ENCODE results near the gene TPRN. TPM values are rescaled to one million over a fixed set of nuclear protein-coding genes. Genes with fewer than 3 reads are reported as not detected.

The TPRN gene
- polyA plus RNA-seq, 1 donor from 2014 or later, result 8.1 TPM

- Histone ChIP-seq H3K4me3 (ENCODE audit: low read length) (no peak overlapping the region), H3K4me2 (ENCODE audit: low read length) (no peak overlapping the region), H3K9me2 (ENCODE audit: insufficient read depth, low read length) (no peaks in the 10 kb centered on the region), H3F3A (ENCODE audit: insufficient read depth, low read length, poor library complexity, severe bottlenecking) (no peaks in the 10 kb centered on the region), H3K27ac (ENCODE audit: low read length) (no peak overlapping the region), H3K36me3 (ENCODE audit: insufficient read depth, low read length) (no peaks in the 10 kb centered on the region), H4K20me1 (ENCODE audit: insufficient read depth) (no peaks in the 10 kb centered on the region), H2AFZ (ENCODE audit: low read depth, low read length) (no peak overlapping the region), H3K27me3 (ENCODE audit: insufficient read depth, low read depth, low read length) (peaks cover 13% of the 10 kb centered on the region), H3K79me2 (replicated peaks; ENCODE audit: insufficient read depth, low read length) (no peaks in the 10 kb centered on the region), H3K9ac (ENCODE audit: low read length) (no peak overlapping the region), H3K9me3 (ENCODE audit: low read length) (no peaks in the 10 kb centered on the region)
- TF ChIP-seq EP300 (conservative IDR thresholded peaks at IDR 0.05; ENCODE audit: poor library complexity, severe bottlenecking) (no peak), SMC3 (conservative IDR thresholded peaks at IDR 0.05; ENCODE audit: poor library complexity) (no peak), MXI1 (conservative IDR thresholded peaks at IDR 0.05; ENCODE audit: poor library complexity, severe bottlenecking) (no peak), TAF1 (IDR thresholded peaks at IDR 0.05; ENCODE audit: low read depth) (no peak), EZH2 (IDR thresholded peaks at IDR 0.05; ENCODE audit: borderline replicate concordance, insufficient read depth, low read length, poor library complexity, severe bottlenecking) (no peak)
Observed at GRCh38 chr9:137173796-137174664, 26.5 kb downstream of the TPRN start.

GRCh38 chr9:137172901-137173795 is 27.4 kb downstream of the TPRN start:
- Histone ChIP-seq H3K27ac (ENCODE audit: low read length) (no peak overlapping the region), H3K4me3 (ENCODE audit: low read length) (no peak overlapping the region), H3K79me2 (replicated peaks; ENCODE audit: insufficient read depth, low read length) (no peaks in the 10 kb centered on the region), H3K9me2 (ENCODE audit: insufficient read depth, low read length) (no peaks in the 10 kb centered on the region), H3F3A (ENCODE audit: insufficient read depth, low read length, poor library complexity, severe bottlenecking) (no peaks in the 10 kb centered on the region), H3K9ac (ENCODE audit: low read length) (no peak overlapping the region), H3K36me3 (ENCODE audit: insufficient read depth, low read length) (no peaks in the 10 kb centered on the region), H2AFZ (ENCODE audit: low read depth, low read length) (no peak overlapping the region), H3K4me2 (ENCODE audit: low read length) (no peak overlapping the region), H3K27me3 (ENCODE audit: insufficient read depth, low read depth, low read length) (peaks cover 15% of the 10 kb centered on the region), H4K20me1 (ENCODE audit: insufficient read depth) (no peaks in the 10 kb centered on the region), H3K9me3 (ENCODE audit: low read length) (no peaks in the 10 kb centered on the region)
- TF ChIP-seq RAD21 (conservative IDR thresholded peaks at IDR 0.05) (no peak), EP300 (conservative IDR thresholded peaks at IDR 0.05; ENCODE audit: poor library complexity, severe bottlenecking) (no peak), SMC3 (conservative IDR thresholded peaks at IDR 0.05; ENCODE audit: poor library complexity) (no peak), EZH2 (IDR thresholded peaks at IDR 0.05; ENCODE audit: borderline replicate concordance, insufficient read depth, low read length, poor library complexity, severe bottlenecking) (no peak), POLR2AphosphoS5 (IDR thresholded peaks at IDR 0.05) (no peak), TAF1 (IDR thresholded peaks at IDR 0.05; ENCODE audit: low read depth) (no peak), MXI1 (conservative IDR thresholded peaks at IDR 0.05; ENCODE audit: poor library complexity, severe bottlenecking) (no peak)
- TF ChIP-seq, protein P1, sequence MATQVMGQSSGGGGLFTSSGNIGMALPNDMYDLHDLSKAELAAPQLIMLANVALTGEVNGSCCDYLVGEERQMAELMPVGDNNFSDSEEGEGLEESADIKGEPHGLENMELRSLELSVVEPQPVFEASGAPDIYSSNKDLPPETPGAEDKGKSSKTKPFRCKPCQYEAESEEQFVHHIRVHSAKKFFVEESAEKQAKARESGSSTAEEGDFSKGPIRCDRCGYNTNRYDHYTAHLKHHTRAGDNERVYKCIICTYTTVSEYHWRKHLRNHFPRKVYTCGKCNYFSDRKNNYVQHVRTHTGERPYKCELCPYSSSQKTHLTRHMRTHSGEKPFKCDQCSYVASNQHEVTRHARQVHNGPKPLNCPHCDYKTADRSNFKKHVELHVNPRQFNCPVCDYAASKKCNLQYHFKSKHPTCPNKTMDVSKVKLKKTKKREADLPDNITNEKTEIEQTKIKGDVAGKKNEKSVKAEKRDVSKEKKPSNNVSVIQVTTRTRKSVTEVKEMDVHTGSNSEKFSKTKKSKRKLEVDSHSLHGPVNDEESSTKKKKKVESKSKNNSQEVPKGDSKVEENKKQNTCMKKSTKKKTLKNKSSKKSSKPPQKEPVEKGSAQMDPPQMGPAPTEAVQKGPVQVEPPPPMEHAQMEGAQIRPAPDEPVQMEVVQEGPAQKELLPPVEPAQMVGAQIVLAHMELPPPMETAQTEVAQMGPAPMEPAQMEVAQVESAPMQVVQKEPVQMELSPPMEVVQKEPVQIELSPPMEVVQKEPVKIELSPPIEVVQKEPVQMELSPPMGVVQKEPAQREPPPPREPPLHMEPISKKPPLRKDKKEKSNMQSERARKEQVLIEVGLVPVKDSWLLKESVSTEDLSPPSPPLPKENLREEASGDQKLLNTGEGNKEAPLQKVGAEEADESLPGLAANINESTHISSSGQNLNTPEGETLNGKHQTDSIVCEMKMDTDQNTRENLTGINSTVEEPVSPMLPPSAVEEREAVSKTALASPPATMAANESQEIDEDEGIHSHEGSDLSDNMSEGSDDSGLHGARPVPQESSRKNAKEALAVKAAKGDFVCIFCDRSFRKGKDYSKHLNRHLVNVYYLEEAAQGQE (IDR thresholded peaks at IDR 0.05; ENCODE audit: borderline replicate concordance), result no peak
- TF ChIP-seq, protein P2, sequence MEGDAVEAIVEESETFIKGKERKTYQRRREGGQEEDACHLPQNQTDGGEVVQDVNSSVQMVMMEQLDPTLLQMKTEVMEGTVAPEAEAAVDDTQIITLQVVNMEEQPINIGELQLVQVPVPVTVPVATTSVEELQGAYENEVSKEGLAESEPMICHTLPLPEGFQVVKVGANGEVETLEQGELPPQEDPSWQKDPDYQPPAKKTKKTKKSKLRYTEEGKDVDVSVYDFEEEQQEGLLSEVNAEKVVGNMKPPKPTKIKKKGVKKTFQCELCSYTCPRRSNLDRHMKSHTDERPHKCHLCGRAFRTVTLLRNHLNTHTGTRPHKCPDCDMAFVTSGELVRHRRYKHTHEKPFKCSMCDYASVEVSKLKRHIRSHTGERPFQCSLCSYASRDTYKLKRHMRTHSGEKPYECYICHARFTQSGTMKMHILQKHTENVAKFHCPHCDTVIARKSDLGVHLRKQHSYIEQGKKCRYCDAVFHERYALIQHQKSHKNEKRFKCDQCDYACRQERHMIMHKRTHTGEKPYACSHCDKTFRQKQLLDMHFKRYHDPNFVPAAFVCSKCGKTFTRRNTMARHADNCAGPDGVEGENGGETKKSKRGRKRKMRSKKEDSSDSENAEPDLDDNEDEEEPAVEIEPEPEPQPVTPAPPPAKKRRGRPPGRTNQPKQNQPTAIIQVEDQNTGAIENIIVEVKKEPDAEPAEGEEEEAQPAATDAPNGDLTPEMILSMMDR (IDR thresholded peaks at IDR 0.05; ENCODE audit: poor library complexity, severe bottlenecking), result no peak
